ENCODE data around the gene SEC14L3. TPM values are rescaled to one million over a fixed set of nuclear protein-coding genes. Genes with fewer than 3 reads are reported as not detected.
A peak's percentile ranks its signal among the peaks of the same experiment; 100 is the strongest.

SEC14L3 gene
- total and polyA plus RNA-seq, 2 donors from 2014 or later: not detected

GRCh38 chr22:30491381-30491780, 19.6 kb upstream of the SEC14L3 start:
- Histone ChIP-seq H3K27ac (ENCODE audit: low read depth in 2 of 2, low read length in 2 of 2) (no peak overlapping the region), H3K4me3 (ENCODE audit: low read length in 3 of 3) (no peak overlapping the region), H3K9ac (ENCODE audit: low read length in 3 of 3) (no peak overlapping the region), H3K36me3 (ENCODE audit: control insufficient read depth in 2 of 3, insufficient read depth in 3 of 3, low read length in 3 of 3) (no peaks in the 10 kb centered on the region), H3K9me3 (ENCODE audit: control insufficient read depth in 2 of 3, insufficient read depth in 1 of 3, low read length in 3 of 3) (no peaks in the 10 kb centered on the region), H3K4me1 (ENCODE audit: control insufficient read depth in 2 of 3, insufficient read depth in 2 of 3, low read depth in 1 of 3, low read length in 3 of 3) (no peaks in the 10 kb centered on the region), H3K27me3 (ENCODE audit: control insufficient read depth, insufficient read depth, low read length) (no peaks in the 10 kb centered on the region)
- intact Hi-C loops (cut with DNase I): no loop called here
- no peak for DNase-seq
- TF ChIP-seq, protein P1, sequence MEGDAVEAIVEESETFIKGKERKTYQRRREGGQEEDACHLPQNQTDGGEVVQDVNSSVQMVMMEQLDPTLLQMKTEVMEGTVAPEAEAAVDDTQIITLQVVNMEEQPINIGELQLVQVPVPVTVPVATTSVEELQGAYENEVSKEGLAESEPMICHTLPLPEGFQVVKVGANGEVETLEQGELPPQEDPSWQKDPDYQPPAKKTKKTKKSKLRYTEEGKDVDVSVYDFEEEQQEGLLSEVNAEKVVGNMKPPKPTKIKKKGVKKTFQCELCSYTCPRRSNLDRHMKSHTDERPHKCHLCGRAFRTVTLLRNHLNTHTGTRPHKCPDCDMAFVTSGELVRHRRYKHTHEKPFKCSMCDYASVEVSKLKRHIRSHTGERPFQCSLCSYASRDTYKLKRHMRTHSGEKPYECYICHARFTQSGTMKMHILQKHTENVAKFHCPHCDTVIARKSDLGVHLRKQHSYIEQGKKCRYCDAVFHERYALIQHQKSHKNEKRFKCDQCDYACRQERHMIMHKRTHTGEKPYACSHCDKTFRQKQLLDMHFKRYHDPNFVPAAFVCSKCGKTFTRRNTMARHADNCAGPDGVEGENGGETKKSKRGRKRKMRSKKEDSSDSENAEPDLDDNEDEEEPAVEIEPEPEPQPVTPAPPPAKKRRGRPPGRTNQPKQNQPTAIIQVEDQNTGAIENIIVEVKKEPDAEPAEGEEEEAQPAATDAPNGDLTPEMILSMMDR (IDR thresholded peaks at IDR 0.05; ENCODE audit: borderline replicate concordance, extremely low read depth, insufficient read depth): no peak
- no peak for FAIRE-seq

DNA sequence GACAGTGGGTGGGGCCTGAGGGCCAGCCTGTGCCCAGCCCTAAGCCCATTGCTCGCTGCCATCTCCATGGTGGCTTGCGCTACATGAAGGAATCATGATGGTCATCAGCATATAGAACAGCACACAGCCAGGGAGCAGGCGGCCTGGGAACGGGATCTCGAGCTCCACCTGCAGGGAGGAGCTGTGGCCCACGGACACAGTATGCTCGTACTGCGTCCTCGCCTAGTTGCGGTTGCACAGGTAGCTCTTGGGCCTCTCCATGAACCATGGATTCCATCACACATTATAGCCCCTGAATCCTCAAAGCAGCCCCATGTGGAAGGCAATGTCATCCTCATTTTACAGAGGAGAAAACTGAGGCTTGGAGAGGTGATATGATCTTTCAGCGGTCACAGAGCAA, 18.6 kb upstream of the SEC14L3 start:
- FAIRE-seq (no peak), DNase-seq (no peak)
- Histone ChIP-seq H3K4me3 (ENCODE audit: low read length in 3 of 3) (no peak overlapping the region), H3K27me3 (ENCODE audit: control insufficient read depth, insufficient read depth, low read length) (no peaks in the 10 kb centered on the region), H3K27ac (ENCODE audit: low read depth in 2 of 2, low read length in 2 of 2) (no peak overlapping the region), H3K9ac (ENCODE audit: low read length in 3 of 3) (no peak overlapping the region), H3K9me3 (ENCODE audit: control insufficient read depth in 2 of 3, insufficient read depth in 1 of 3, low read length in 3 of 3) (no peaks in the 10 kb centered on the region), H3K4me1 (ENCODE audit: control insufficient read depth in 2 of 3, insufficient read depth in 2 of 3, low read depth in 1 of 3, low read length in 3 of 3) (no peaks in the 10 kb centered on the region), H3K36me3 (ENCODE audit: control insufficient read depth in 2 of 3, insufficient read depth in 3 of 3, low read length in 3 of 3) (no peaks in the 10 kb centered on the region)
- intact Hi-C loops (cut with DNase I): no loop called here
- TF ChIP-seq, protein P1 (IDR thresholded peaks at IDR 0.05; ENCODE audit: borderline replicate concordance, extremely low read depth, insufficient read depth): no peak

DNA sequence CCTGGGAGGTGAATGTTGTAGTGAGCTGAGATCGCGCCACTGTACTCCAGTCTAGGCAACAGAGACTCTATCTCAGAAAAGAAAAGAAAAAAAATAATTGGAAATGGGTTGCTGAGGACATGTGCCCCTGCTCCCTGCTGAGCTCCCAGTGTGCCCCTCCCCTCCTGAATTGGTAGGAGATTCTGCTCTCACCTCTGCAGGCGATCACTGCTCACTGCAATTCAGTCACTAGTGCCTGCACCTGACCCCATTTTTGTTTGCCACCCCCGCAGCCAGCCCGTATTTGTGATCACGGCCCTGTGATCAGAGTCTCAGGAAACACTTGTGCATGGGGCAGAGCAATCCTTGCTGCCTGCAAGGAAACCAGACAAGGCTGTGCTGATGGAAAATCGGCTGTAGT, 16.3 kb upstream of the SEC14L3 start:
- H3K27ac ChIP-seq (ENCODE audit: low read depth in 2 of 2, low read length in 2 of 2): no peak overlapping the region
- no peaks in the 10 kb centered on the region for H3K9me3 ChIP-seq (ENCODE audit: control insufficient read depth in 2 of 3, insufficient read depth in 1 of 3, low read length in 3 of 3)
- intact Hi-C loops (cut with DNase I): no loop called here

More for the DNA sequence above, 16.3 kb upstream of the SEC14L3 start:
- H3K4me3 ChIP-seq (ENCODE audit: low read length in 3 of 3): no peak overlapping the region
- H3K36me3 ChIP-seq (ENCODE audit: control insufficient read depth in 2 of 3, insufficient read depth in 3 of 3, low read length in 3 of 3): no peaks in the 10 kb centered on the region
- H3K9ac ChIP-seq (ENCODE audit: low read length in 3 of 3): peak overlapping the region in 1 of 3 donors; percentile 3
- no peaks in the 10 kb centered on the region for H3K4me1 ChIP-seq (ENCODE audit: control insufficient read depth in 2 of 3, insufficient read depth in 2 of 3, low read depth in 1 of 3, low read length in 3 of 3)
- FAIRE-seq (no peak), DNase-seq (no peak)
- TF ChIP-seq, protein P1 (IDR thresholded peaks at IDR 0.05; ENCODE audit: borderline replicate concordance, extremely low read depth, insufficient read depth): no peak
- H3K27me3 ChIP-seq (ENCODE audit: control insufficient read depth, insufficient read depth, low read length): no peaks in the 10 kb centered on the region
